Hepatocyte (in vitro differentiated cells): ENCODE measurements around the gene MAP3K3. TPM values are rescaled to one million over a fixed set of nuclear protein-coding genes. Genes with fewer than 3 reads are reported as not detected.

ENCODE experiments used
- DNase-seq: peaks from one replicate; pipeline ENCODE4 v3.0.0-alpha.2; 2016; ENCODE audit warnings: low spot score
- H2AFZ ChIP-seq: fragments of 200-600 bp; sonication (generic); 2 replicates; pipeline ENCODE4 v1.6.0; 2016; ENCODE audit warnings: antibody characterized with exemption, mild to moderate bottlenecking
- H3K27ac ChIP-seq: fragments of 200-600 bp; sonication (generic); 2 replicates; pipeline ENCODE4 v1.5.1; 2016; ENCODE audit warnings: mild to moderate bottlenecking
- H3K27me3 ChIP-seq: fragments of 200-600 bp; sonication (generic); 2 replicates; pipeline ENCODE4 v1.6.1; 2016
- H3K36me3 ChIP-seq: fragments of 200-600 bp; sonication (generic); replicated peaks from 2 replicates; pipeline ENCODE4 v1.5.1; 2016; ENCODE audit warnings: low read depth; ENCODE audit not compliant: insufficient read depth
- H3K4me1 ChIP-seq: fragments of 200-600 bp; sonication (generic); 2 replicates; pipeline ENCODE4 v1.5.1; 2016; ENCODE audit warnings: mild to moderate bottlenecking, moderate library complexity; ENCODE audit not compliant: insufficient read depth
- H3K4me2 ChIP-seq: fragments of 200-600 bp; sonication (generic); 2 replicates; pipeline ENCODE4 v1.6.0; 2016
- H3K4me3 ChIP-seq: fragments of 200-600 bp; sonication (generic); 2 replicates; pipeline ENCODE4 v1.5.1; 2016; ENCODE audit warnings: mild to moderate bottlenecking
- H3K79me2 ChIP-seq: fragments of 200-600 bp; sonication (generic); 2 replicates; pipeline ENCODE4 v1.6.0; 2017; ENCODE audit warnings: mild to moderate bottlenecking
- H3K9me2 ChIP-seq: fragments of 200-600 bp; sonication (generic); replicated peaks from 2 replicates; pipeline ENCODE4 v1.6.0; 2017; ENCODE audit warnings: mild to moderate bottlenecking; ENCODE audit not compliant: insufficient read depth
- H3K9me3 ChIP-seq: fragments of 200-600 bp; sonication (generic); 2 replicates; pipeline ENCODE4 v1.5.1; 2016; ENCODE audit warnings: low read depth, mild to moderate bottlenecking
- H4K20me1 ChIP-seq: fragments of 200-600 bp; sonication (generic); 2 replicates; pipeline ENCODE4 v1.6.0; 2016; ENCODE audit warnings: mild to moderate bottlenecking; ENCODE audit not compliant: insufficient read depth, poor library complexity, severe bottlenecking
- EZH2 ChIP-seq: fragments of 200-600 bp; sonication (generic); IDR thresholded peaks from 2 replicates; pipeline ENCODE4 v1.6.1; 2016; ENCODE audit warnings: antibody characterized with exemption, mild to moderate bottlenecking, borderline replicate concordance
- EZH2phosphoT487 ChIP-seq: fragments of 200-600 bp; sonication (generic); IDR thresholded peaks from one replicate; pipeline ENCODE4 v1.6.1; 2018; ENCODE audit warnings: antibody characterized with exemption, mild to moderate bottlenecking, low read depth, moderate library complexity; ENCODE audit not compliant: unreplicated experiment, severe bottlenecking
- WGBS: methylation state at CpG from one replicate; pipeline ENCODE4 v1.1.6; 2016; ENCODE audit warnings: low lambda C conversion rate; ENCODE audit errors: missing lambda C conversion rate; 5-methylcytosine and 5-hydroxymethylcytosine counted together
- polyA plus RNA-seq: library from polyadenylated mRNA; unstranded; fragments of >200 nt; fragmentation: Nextera tagmentation; extraction: Ambion mirVana; gene quantifications from 2 replicates; pipeline ENCODE4 v1.2.1, GENCODE V29; 2016
- total RNA-seq: library from RNA; depleted of rRNA; stranded (reverse); fragments of >200 nt; gene quantifications from 2 replicates; pipeline ENCODE4 v1.2.3, GENCODE V29; 2014
- TF ChIP-seq, protein P1 (sequence below): fragments of 200-600 bp; sonication (generic); IDR thresholded peaks from 2 replicates; pipeline ENCODE4 v1.5.1; 2016; ENCODE audit warnings: antibody characterized with exemption, mild to moderate bottlenecking; ENCODE audit not compliant: poor library complexity

Gene MAP3K3
- total and polyA plus RNA-seq, 2 experiments from 2014 or later: 13.4 to 15.5 TPM

GRCh38 chr17:63578769-63579111 lies 43.5 kb upstream of the MAP3K3 start:
- Histone ChIP-seq H3K4me2 (peak overlapping the region; percentile 28), H3K9me2 (no peaks in the 10 kb centered on the region), H3K27me3 (no peaks in the 10 kb centered on the region), H3K79me2 (peaks cover 64% of the 10 kb centered on the region), H4K20me1 (peaks cover 33% of the 10 kb centered on the region), H3K9me3 (no peaks in the 10 kb centered on the region), H3K4me3 (no peak overlapping the region), H3K27ac (peak overlapping the region; percentile 67), H2AFZ (no peak overlapping the region), H3K4me1 (peaks cover 12% of the 10 kb centered on the region), H3K36me3 (no peaks in the 10 kb centered on the region)
- WGBS: 70% methylated on average over 5 of the region's 5 CpGs
- DNase-seq: peak; percentile 47
- TF ChIP-seq EZH2: no peak
- no peak for TF ChIP-seq EZH2phosphoT487
- TF ChIP-seq, protein P1, sequence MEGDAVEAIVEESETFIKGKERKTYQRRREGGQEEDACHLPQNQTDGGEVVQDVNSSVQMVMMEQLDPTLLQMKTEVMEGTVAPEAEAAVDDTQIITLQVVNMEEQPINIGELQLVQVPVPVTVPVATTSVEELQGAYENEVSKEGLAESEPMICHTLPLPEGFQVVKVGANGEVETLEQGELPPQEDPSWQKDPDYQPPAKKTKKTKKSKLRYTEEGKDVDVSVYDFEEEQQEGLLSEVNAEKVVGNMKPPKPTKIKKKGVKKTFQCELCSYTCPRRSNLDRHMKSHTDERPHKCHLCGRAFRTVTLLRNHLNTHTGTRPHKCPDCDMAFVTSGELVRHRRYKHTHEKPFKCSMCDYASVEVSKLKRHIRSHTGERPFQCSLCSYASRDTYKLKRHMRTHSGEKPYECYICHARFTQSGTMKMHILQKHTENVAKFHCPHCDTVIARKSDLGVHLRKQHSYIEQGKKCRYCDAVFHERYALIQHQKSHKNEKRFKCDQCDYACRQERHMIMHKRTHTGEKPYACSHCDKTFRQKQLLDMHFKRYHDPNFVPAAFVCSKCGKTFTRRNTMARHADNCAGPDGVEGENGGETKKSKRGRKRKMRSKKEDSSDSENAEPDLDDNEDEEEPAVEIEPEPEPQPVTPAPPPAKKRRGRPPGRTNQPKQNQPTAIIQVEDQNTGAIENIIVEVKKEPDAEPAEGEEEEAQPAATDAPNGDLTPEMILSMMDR: no peak

DNA sequence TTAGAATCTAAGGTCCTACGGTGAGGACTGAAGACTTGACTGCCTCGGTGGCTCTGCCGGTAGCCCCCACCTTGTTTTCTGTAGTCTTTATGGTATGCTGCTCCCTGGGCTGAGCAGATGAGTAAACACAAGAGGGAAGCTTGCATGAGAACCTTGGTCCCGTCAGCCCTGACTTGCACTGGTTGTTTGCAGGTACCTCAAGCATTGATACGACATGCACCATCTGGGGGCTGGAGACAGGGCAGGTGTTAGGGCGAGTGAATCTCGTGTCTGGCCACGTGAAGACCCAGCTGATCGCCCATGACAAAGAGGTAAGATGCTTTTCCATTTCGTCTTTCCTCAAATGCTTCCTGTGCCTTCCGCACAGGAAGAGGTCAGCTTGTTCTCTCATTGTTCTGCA lies 42.6 kb upstream of the MAP3K3 start:
- 75% methylated on average over 11 of the region's 11 CpGs for WGBS

DNA sequence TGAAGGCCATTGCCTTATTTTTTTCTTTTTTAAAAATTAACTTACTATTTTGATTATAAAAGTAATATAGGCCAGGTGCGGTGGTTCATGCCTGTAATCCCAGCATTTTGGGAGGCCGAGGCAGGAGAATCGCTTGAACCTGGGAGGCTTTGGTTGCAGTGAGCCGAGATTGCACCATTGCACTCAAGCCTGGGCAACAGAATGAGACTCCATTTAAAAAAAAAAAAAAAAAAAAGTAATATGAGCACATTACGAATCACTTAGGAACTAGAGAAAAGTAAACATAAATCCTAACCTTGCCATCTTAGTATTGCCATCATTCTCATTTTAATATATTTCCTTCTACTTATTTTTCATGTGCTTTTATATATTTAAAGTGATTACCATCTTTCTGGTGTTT lies 34.4 kb upstream of the MAP3K3 start:
- Histone ChIP-seq H3K4me2 (no peak overlapping the region), H3K36me3 (no peaks in the 10 kb centered on the region)
- WGBS: 97% methylated on average over 5 of the region's 5 CpGs

More for the DNA sequence above, 42.6 kb upstream of the MAP3K3 start:
- H3K27ac ChIP-seq: peak overlapping the region; percentile 67
- peak overlapping the region; percentile 28 for H3K4me2 ChIP-seq
- H3K79me2 ChIP-seq: peaks cover 55% of the 10 kb centered on the region
- no peak overlapping the region for H3K4me3 ChIP-seq
- H4K20me1 ChIP-seq: peaks cover 24% of the 10 kb centered on the region
- H3K27me3 ChIP-seq: no peaks in the 10 kb centered on the region
- H3K36me3 ChIP-seq: no peaks in the 10 kb centered on the region
- DNase-seq: peak; percentile 38
- TF ChIP-seq, protein P1: no peak
- TF ChIP-seq EZH2phosphoT487: no peak
- H2AFZ ChIP-seq: no peak overlapping the region
- H3K9me3 ChIP-seq: no peaks in the 10 kb centered on the region
- H3K9me2 ChIP-seq: no peaks in the 10 kb centered on the region
- H3K4me1 ChIP-seq: peaks cover 12% of the 10 kb centered on the region

More for the DNA sequence above, 34.4 kb upstream of the MAP3K3 start:
- H3K9me3 ChIP-seq: no peaks in the 10 kb centered on the region
- no peak overlapping the region for H3K27ac ChIP-seq
- H4K20me1 ChIP-seq: no peaks in the 10 kb centered on the region
- H2AFZ ChIP-seq: no peak overlapping the region
- TF ChIP-seq, protein P1: no peak
- TF ChIP-seq EZH2phosphoT487: no peak
- no peak for TF ChIP-seq EZH2
- no peak overlapping the region for H3K4me3 ChIP-seq
- H3K79me2 ChIP-seq: no peaks in the 10 kb centered on the region
- no peaks in the 10 kb centered on the region for H3K4me1 ChIP-seq
- no peak for DNase-seq
- H3K9me2 ChIP-seq: no peaks in the 10 kb centered on the region
- no peaks in the 10 kb centered on the region for H3K27me3 ChIP-seq
